Stimulated activated CD8-positive, alpha-beta memory T cell treated with anti-CD3 and anti-CD28 coated beads, Interleukin-4, amount 100 ng/mL, for 4 hours (primary cell): Measurements from ENCODE around the gene CIRBP.
"Not testable (repeated sequence)": the region's sequence is repeated elsewhere in the genome, so short reads cannot be mapped to it uniquely, and the experiment has no call there.

ENCODE experiments used
- DNase-seq, 2 donors: peaks; one replicate each; pipeline ENCODE4 v3.0.0-alpha.2; 2020; ENCODE audit warnings: low read depth in 2 of 2, low spot score in 1 of 2

The CIRBP gene

DNA sequence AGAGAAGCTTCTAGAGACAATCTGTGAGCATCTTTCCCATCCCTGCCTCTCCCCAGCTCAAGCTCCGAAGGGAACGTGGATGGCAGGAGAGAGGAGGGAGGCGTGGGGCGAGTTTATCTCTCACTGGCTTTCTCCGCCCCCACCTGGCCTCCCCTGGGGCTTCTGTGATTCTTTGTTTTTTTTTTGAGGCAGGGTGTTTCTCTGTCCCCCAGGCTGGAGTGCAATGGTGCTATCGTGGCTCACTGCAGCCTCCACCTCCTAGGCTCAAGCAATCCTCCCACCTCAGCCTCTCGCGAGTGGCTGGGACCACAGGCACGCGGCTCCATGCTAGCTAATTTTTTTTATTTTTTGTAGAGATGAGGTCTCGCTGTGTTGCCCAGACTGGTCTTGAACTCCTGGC lies 39.6 kb downstream of the CIRBP start:
- DNase-seq: no peak

- no peak for DNase-seq
These were observed 41.1 kb downstream of the CIRBP start for GRCh38 chr19:1309977-1310852.

- no peak for DNase-seq
These were observed 41.7 kb downstream of the CIRBP start for GRCh38 chr19:1310853-1311180.

DNA sequence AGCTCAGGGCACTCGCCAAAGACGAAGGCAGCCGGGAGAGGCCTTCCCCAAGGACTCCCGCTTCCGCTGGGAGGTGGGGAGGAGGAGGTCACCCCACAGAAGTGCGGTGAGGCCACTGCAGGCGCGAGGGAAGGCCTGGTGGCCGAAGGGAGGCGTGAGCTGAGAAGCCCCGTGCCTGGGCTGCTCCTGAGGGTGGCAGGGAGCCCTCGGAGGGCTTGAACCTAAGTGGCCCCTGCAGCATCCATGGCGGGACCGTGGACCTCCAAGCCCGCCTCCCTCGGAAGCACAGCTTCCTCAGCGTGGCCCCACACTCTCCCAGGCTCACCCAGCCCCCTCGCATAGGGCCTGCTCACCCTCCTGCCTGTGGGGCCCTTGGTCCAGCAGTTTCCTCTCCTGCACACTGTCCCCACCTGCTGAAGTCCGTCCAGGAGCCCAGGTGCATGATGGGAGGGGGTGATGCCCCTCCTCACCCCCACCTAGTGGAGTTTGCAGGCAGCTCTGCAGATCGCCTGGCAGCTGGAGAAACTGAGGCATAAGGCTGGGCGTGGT lies 42.5 kb downstream of the CIRBP start:
- DNase-seq: no peak

GRCh38 chr19:1312767-1313694 lies 43.9 kb downstream of the CIRBP start:
- no peak for DNase-seq

DNA sequence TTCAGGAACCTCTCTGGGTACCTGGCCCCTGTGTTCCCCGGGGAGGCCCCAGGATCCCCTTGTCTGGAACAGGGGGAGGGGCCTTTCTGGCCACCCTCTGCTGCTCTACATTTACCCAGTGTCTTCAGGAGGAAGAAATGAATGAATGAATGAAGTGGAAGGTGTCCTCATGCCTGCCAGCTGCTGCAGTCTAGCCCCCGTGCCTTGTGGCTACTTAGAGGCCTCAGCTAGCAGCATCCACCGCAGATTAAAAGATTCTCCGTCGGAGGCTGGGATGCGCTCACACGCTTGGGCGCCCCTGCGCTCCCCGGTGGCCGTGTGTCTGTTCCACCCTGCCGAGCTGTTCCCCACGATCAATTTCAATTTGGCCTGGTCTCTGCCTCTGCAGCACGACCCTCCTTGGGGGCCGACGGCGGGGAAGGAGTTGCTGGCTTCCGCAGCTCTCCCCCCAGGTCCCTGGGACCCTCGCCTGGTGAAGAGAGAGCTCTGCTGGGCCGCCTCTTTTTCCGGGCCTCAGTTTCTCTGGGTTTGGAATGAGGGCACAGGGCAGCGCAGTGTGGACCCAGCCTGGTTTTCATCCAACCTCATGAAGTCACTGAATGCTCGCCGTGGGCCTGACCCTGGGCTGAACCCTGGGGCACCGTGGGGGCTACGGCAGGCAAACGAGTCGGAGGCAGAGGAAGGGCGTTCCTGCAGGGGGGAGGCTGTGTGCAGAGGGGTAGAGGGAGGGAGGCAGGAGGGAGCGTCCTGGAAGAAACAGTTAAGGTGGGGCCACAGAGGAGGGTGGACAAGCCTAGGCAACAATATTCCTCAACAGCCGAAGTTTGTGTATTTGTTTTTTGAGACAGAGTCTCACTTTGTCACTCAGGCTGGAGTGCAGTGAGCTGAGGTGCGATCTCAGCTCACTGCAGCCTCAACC lies 44.8 kb downstream of the CIRBP start:
- no peak for DNase-seq

DNA sequence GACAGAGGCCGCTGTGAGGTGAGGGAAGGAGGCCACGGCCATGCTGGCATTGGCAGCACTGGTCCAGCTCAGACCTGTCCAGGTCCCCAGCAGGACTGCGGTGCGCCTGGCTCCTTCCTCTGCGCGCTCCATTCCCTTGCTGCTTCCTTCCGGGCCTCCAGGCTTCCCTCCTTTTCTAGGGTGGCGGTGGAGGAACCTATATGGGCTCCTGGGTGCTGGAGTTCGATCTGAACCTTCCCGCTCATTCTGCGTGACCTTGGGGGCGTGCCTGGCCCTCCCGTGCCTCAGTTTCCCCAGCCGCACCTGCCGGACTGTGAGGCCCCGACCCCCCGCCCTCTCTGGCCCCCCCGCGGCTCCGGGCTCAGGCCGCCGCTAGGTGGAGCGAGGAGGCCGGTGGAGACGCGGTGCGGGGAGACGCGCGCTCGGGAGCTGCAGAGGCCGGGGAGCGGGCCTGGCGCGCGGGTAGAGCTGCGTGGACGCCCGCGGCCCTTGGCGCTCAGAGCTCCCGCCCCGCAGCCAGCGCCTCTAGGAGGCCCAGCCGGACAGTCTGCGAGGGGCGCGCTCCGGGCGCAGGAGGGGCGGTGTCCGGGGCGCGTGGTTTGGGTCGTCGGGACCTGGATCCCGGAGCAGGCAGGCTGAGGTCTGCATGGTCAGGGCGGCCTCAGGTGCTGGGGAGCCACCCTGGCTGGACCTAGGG lies 46.5 kb downstream of the CIRBP start:
- no peak for DNase-seq

- DNase-seq: no peak
These were observed 47.3 kb downstream of the CIRBP start for GRCh38 chr19:1316466-1316865.

GRCh38 chr19:1317274-1318003 lies 48.3 kb downstream of the CIRBP start:
- no peak for DNase-seq

DNA sequence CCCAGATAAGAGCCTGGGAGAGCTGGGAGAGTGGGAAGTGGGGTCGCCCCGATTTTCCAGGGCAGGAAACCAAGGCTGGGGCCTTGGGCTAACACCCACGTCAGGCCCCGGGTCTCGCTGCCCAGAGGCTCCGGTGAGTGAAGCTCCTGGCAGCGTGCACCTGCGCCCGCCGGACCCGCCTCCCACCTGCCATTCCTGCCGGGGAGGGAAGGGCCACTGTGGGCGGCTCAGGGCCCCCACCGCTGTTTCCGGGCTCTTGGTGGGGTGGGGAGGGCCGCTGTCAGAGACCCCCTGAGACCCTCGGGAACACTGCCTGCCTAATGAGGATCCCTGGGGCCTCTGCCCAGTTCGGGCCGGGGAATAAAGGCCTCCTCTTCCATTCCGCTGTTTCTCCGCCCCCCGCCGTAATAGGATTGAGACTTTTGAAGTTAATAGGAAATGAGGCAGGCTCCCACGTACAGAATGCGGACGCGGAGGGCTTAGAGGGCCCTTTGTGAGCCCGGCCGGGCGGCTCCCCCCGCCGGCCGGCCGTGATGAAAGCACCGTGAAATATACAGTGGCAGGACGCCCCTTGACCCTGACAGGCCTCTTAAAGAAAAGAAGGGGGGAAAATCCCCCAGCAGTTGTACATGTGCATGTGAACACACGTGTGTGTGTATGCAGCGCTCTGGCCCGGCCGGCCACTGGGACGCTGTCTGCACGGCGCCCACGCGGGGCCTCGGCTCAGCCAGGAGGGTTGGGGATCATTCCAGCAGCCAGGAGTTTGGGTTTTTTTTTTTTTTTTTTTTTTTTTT lies 49.7 kb downstream of the CIRBP start:
- DNase-seq: no peak

DNA sequence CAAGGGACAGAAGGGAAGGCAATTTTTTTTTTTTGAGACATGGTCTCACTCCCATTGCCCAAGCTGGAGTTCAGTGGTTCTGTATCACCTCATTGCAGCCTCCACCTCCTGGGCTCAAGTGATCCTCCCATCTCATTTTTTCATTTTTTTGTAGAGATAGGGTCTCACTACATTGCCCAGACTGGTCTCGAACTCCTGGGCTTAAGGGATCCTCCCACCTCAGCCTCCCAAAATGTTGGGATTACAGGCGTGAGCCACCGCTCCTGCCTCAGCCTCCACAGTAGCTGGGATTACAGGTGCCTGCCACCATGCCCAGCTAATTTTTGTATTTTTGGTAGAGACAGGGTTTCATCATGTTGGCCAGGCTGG lies 51.1 kb downstream of the CIRBP start:
- DNase-seq: not testable (repeated sequence)

DNA sequence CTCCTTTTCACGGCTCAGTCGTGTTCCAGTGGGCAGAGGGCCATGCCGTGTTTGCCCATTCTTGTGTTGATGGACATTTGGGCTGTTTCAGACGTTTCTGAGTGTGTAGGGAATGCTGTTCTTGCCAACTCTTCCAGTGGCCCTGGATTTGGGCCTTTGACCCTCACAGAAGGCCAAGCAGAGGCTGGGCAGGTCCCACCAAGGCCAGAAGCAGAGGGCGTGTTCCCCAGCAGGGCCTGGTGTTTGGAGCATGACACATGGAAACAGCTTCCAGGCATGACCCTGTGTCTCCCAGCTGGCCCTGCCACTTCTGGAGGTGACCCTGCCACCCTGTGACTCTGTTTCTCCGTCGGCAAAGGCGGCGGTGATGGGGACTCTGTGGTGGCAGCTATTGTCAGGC lies 52.4 kb downstream of the CIRBP start:
- no peak for DNase-seq

DNA sequence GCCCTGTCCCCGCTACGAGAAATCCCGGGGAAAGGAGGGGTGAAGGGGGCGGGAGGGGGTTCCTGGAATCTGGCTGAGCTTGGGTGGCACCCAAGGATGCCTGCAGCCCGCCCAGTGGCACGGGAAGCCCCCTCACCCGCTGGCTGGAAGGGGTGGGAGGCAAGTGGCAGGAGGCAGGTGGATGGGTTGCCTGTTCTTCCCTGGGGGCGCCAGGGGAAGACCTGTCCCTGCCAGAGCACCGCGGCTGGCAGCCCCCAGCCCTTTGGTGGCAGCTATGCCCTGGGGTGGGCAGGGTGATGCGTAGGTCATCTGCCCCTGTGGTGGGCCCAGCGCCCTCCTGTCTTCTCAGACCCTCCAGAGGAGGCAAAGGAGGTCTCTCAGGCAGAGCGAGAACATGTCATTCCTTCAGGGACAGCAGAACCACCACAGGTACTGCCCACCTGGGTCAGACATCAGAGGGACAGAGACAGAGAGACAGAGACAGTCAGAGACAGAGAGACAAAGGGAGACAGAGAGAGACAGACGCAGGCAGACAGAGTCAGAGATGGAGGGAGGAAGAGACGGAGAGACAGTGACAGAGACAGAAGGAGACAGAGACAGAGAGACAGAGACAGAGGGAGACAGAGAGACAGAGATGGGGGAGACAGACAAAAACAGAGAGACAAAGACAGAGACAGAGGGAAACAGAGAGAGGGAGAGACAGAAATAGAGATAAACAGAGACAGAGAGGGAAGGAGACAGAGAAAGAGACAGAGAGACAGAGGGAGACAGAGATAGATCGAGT lies 53.3 kb downstream of the CIRBP start:
- DNase-seq: no peak

GRCh38 chr19:1324249-1324805 lies 55.2 kb downstream of the CIRBP start:
- no peak for DNase-seq
